NCI-H345 treated with DMSO at 0.1 percent for 48 hours (cell line): Measurements from ENCODE around the gene RAPGEF5.

Experiments used
- DNase-seq: peaks from one replicate; lab custom pipeline; 2025; ENCODE audit not compliant: unreplicated experiment; lab: John Stamatoyannopoulos, UW

The RAPGEF5 gene

GRCh38 chr7:22195397-22196172, 161.4 kb downstream of the RAPGEF5 start:
- no peak for DNase-seq

- no peak for DNase-seq
Observed at GRCh38 chr7:22194658-22195273, 162.2 kb downstream of the RAPGEF5 start.

- peak; percentile 55 for DNase-seq
Observed at GRCh38 chr7:22193450-22193983, 163.4 kb downstream of the RAPGEF5 start.

GRCh38 chr7:22192801-22193200, 164.2 kb downstream of the RAPGEF5 start:
- peak; percentile 71 for DNase-seq

- no peak for DNase-seq
Observed at GRCh38 chr7:22190736-22191135, 166.2 kb downstream of the RAPGEF5 start.

- no peak for DNase-seq
Observed at GRCh38 chr7:22189741-22190140, 167.2 kb downstream of the RAPGEF5 start.

GRCh38 chr7:22189230-22189629, 167.7 kb downstream of the RAPGEF5 start:
- DNase-seq: no peak

- DNase-seq: no peak
Observed at GRCh38 chr7:22187691-22188348, 169.1 kb downstream of the RAPGEF5 start.

- DNase-seq: no peak
Observed at GRCh38 chr7:22185559-22185958, 171.4 kb downstream of the RAPGEF5 start.

- no peak for DNase-seq
Observed at GRCh38 chr7:22184549-22185199, 172.3 kb downstream of the RAPGEF5 start.

- no peak for DNase-seq
Observed at GRCh38 chr7:22183522-22184280, 173.3 kb downstream of the RAPGEF5 start.

- DNase-seq: no peak
Observed at GRCh38 chr7:22182149-22182548, 174.8 kb downstream of the RAPGEF5 start.

GRCh38 chr7:22181663-22182062, 175.3 kb downstream of the RAPGEF5 start:
- peak; percentile 17 for DNase-seq

GRCh38 chr7:22179442-22179879, 177.5 kb downstream of the RAPGEF5 start:
- DNase-seq: no peak

- no peak for DNase-seq
Observed at GRCh38 chr7:22178735-22179134, 178.2 kb downstream of the RAPGEF5 start.

- no peak for DNase-seq
Observed at GRCh38 chr7:22176791-22177412, 180.1 kb downstream of the RAPGEF5 start.

GRCh38 chr7:22174574-22174953, 182.4 kb downstream of the RAPGEF5 start:
- no peak for DNase-seq

GRCh38 chr7:22173685-22174573, 183.0 kb downstream of the RAPGEF5 start:
- no peak for DNase-seq

- DNase-seq: no peak
Observed at GRCh38 chr7:22168129-22168634, 188.8 kb downstream of the RAPGEF5 start.
